Gastroesophageal sphincter (tissue), 3 donors: Measurements from ENCODE around the gene BDNF.

ENCODE experiments used
- EP300 ChIP-seq: sonication (generic); formaldehyde crosslinking; IDR thresholded peaks from one replicate; pipeline ENCODE4 v1.6.1; 2017; ENCODE audit warnings: antibody characterized with exemption, mild to moderate bottlenecking
- POLR2A ChIP-seq, 2 donors: fragments of 450-650 bp; IDR thresholded peaks; one replicate each; pipeline ENCODE4 v1.6.1; 2017; ENCODE audit warnings: antibody characterized with exemption in 2 of 2, mild to moderate bottlenecking in 2 of 2, moderate library complexity in 1 of 2
- POLR2AphosphoS5 ChIP-seq: sonication (generic); formaldehyde crosslinking; IDR thresholded peaks from one replicate; pipeline ENCODE4 v1.6.1; 2017; ENCODE audit warnings: antibody characterized with exemption
- TF ChIP-seq, protein P1 (sequence below), 4 experiments: fragments of 200-600 bp in 2 of 4; fragments of 450-650 bp in 2 of 4; sonication (generic) in 1 of 4; IDR thresholded peaks; one replicate each; pipeline ENCODE4 v1.5.1; 2017 to 2019; ENCODE audit warnings: antibody characterized with exemption in 4 of 4, mild to moderate bottlenecking in 2 of 4, moderate library complexity in 2 of 4

DNA sequence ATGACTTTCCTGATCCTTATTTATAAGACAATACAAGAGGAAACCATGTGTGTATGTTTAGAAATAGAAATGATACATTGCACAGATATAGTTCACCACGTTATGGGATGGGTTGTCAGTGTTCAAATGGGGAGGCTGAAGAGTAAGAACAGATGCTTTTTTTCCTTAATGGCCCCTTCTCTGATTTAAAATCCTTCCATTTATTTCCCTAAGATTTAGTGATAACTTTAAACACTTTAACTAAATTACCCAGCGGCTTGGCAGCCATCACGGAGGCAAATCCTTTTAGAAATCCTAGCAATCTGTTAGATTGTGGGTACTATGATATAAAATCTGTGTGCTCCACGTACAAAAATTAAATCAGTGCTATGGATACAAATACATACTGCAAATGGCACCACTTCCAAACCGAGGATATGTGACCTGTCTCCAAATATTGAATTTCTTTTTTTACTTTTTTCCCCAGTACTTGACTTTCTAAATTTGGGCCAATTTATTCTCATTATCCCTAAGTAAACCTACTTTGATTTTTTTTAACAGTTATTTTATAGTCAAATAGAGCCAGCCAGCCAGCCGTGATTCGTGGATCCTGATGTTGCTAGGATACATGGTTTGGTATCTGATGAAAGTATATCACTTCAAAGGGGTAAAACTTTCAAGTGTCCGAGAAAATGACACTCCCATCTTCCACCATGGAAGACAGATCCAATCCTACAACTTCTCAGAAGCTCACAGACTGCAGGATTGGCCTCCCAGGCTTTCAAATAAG, 46.1 kb downstream of the BDNF start:
- TF ChIP-seq POLR2AphosphoS5 (no peak), POLR2A (IDR thresholded peaks at IDR 0.05) (no peak), EP300 (no peak)
- TF ChIP-seq, protein P1, sequence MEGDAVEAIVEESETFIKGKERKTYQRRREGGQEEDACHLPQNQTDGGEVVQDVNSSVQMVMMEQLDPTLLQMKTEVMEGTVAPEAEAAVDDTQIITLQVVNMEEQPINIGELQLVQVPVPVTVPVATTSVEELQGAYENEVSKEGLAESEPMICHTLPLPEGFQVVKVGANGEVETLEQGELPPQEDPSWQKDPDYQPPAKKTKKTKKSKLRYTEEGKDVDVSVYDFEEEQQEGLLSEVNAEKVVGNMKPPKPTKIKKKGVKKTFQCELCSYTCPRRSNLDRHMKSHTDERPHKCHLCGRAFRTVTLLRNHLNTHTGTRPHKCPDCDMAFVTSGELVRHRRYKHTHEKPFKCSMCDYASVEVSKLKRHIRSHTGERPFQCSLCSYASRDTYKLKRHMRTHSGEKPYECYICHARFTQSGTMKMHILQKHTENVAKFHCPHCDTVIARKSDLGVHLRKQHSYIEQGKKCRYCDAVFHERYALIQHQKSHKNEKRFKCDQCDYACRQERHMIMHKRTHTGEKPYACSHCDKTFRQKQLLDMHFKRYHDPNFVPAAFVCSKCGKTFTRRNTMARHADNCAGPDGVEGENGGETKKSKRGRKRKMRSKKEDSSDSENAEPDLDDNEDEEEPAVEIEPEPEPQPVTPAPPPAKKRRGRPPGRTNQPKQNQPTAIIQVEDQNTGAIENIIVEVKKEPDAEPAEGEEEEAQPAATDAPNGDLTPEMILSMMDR (IDR thresholded peaks at IDR 0.05), result no peak
